Measurements from ENCODE around the gene PLEKHA3.

DNA sequence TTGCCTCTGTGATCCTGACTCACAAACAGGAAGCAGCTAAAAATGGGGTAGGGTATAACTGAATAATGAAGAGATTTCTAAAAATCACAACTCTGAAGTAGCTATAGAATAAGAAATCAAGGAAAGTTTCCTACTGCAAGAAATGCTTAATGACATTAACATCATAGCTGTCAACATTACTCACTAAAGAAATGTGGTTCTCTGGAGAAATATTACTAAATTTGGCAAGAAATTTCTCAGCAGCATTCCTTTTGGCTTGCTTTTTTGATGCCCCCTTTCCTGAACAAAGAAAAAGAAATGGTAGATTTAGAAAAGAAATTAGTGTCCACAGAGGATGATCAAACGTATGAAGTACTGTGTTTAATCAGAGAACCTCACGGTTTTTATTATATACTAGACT, 38.8 kb upstream of the PLEKHA3 start:
- TF ChIP-seq, protein P1, sequence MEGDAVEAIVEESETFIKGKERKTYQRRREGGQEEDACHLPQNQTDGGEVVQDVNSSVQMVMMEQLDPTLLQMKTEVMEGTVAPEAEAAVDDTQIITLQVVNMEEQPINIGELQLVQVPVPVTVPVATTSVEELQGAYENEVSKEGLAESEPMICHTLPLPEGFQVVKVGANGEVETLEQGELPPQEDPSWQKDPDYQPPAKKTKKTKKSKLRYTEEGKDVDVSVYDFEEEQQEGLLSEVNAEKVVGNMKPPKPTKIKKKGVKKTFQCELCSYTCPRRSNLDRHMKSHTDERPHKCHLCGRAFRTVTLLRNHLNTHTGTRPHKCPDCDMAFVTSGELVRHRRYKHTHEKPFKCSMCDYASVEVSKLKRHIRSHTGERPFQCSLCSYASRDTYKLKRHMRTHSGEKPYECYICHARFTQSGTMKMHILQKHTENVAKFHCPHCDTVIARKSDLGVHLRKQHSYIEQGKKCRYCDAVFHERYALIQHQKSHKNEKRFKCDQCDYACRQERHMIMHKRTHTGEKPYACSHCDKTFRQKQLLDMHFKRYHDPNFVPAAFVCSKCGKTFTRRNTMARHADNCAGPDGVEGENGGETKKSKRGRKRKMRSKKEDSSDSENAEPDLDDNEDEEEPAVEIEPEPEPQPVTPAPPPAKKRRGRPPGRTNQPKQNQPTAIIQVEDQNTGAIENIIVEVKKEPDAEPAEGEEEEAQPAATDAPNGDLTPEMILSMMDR (IDR thresholded peaks at IDR 0.05 in 2 of 3, conservative IDR thresholded peaks at IDR 0.05 in 1 of 3; ENCODE audit: control insufficient read depth in 2 of 3, extremely low read depth in 1 of 3, insufficient read depth in 1 of 3, low read depth in 3 of 3, low read length in 3 of 3) = no peak
- TF ChIP-seq ESRRA (IDR thresholded peaks at IDR 0.05; ENCODE audit: low read length) (no peak), KLF5 (IDR thresholded peaks at IDR 0.05; ENCODE audit: partially characterized antibody) (no peak), ZNF274 (IDR thresholded peaks at IDR 0.05; ENCODE audit: insufficient read depth, insufficient read length) (no peak), TAF1 (IDR thresholded peaks at IDR 0.05; ENCODE audit: borderline replicate concordance, low read depth, low read length) (no peak), ETV6 (conservative IDR thresholded peaks at IDR 0.05 in 1 of 2, IDR thresholded peaks at IDR 0.05 in 1 of 2; ENCODE audit: borderline replicate concordance in 1 of 2, low read depth in 1 of 2) (no peak), POLR2AphosphoS5 (IDR thresholded peaks at IDR 0.05; ENCODE audit: low read length) (no peak), ATF7 (IDR thresholded peaks at IDR 0.05; ENCODE audit: low read depth) (no peak), TCF7 (IDR thresholded peaks at IDR 0.05; ENCODE audit: borderline replicate concordance) (no peak), SUZ12 (IDR thresholded peaks at IDR 0.05; ENCODE audit: unreplicated experiment) (no peak)

All from GM12878 (cell line).